CD14-positive monocyte (primary cell): ENCODE data around the gene DGKB. TPM values are rescaled to one million over a fixed set of nuclear protein-coding genes. Genes with fewer than 3 reads are reported as not detected.

ENCODE experiments used
- DNase-seq, 3 donors: peaks; one replicate each; pipeline ENCODE4 v3.0.0-alpha.2; 2011 to 2022
- H2AFZ ChIP-seq: 2 replicates; pipeline ENCODE4 v1.6.0; 2012; ENCODE audit warnings: mild to moderate bottlenecking, low read depth, low read length, inconsistent platforms; ENCODE audit not compliant: insufficient read depth, poor library complexity, severe bottlenecking
- H3K27ac ChIP-seq, 2 donors: 1 replicate in 1 of 2; 2 replicates in 1 of 2; pipeline ENCODE4 v1.5.1; 2012 to 2013; ENCODE audit warnings: low read length in 2 of 2, control low read depth in 1 of 2, inconsistent platforms in 1 of 2, low read depth in 1 of 2, mild to moderate bottlenecking in 1 of 2
- H3K27me3 ChIP-seq, 2 donors: one replicate each; pipeline versions ENCODE4 v1.6.0 to v1.6.1; 2011 to 2013; ENCODE audit warnings: low read length in 2 of 2; ENCODE audit not compliant: control insufficient read depth in 2 of 2, insufficient read depth in 2 of 2
- H3K36me3 ChIP-seq, 2 donors: replicated peaks in 1 of 2; 1 replicate in 1 of 2; 2 replicates in 1 of 2; pipeline versions ENCODE4 v1.5.1 to v1.6.1; 2012 to 2013; ENCODE audit warnings: low read length in 2 of 2, control low read depth in 1 of 2, inconsistent platforms in 1 of 2, mild to moderate bottlenecking in 1 of 2; ENCODE audit not compliant: insufficient read depth in 2 of 2, control insufficient read depth in 1 of 2
- H3K4me1 ChIP-seq, 2 donors: 1 replicate in 1 of 2; 2 replicates in 1 of 2; pipeline versions ENCODE4 v1.5.1 to v1.6.1; 2012 to 2013; ENCODE audit warnings: low read length in 2 of 2, control low read depth in 1 of 2, inconsistent platforms in 1 of 2, mild to moderate bottlenecking in 1 of 2, moderate library complexity in 1 of 2; ENCODE audit not compliant: insufficient read depth in 2 of 2, control insufficient read depth in 1 of 2
- H3K4me2 ChIP-seq: replicated peaks from 2 replicates; pipeline ENCODE3; 2012; ENCODE audit warnings: low read length, moderate library complexity, mild to moderate bottlenecking; ENCODE audit not compliant: poor library complexity, severe bottlenecking; ENCODE audit errors: extremely low read depth
- H3K4me3 ChIP-seq, 3 experiments: fragments of 200-600 bp in 1 of 3; sonication (generic) in 1 of 3; replicated peaks in 1 of 3; 1 replicate in 2 of 3; 2 replicates in 1 of 3; pipeline ENCODE4 v1.5.1; 2011 to 2013; ENCODE audit warnings: low read length in 3 of 3, mild to moderate bottlenecking in 3 of 3, control low read depth in 2 of 3, low read depth in 2 of 3, inconsistent platforms in 1 of 3, moderate library complexity in 1 of 3
- H3K79me2 ChIP-seq: 2 replicates; pipeline ENCODE4 v1.6.0; 2012; ENCODE audit warnings: mild to moderate bottlenecking, control low read depth, inconsistent platforms, low read length, moderate library complexity; ENCODE audit not compliant: insufficient read depth
- H3K9ac ChIP-seq: 2 replicates; pipeline ENCODE4 v1.6.0; 2017; ENCODE audit warnings: low read length, mild to moderate bottlenecking; ENCODE audit not compliant: insufficient read depth, poor library complexity, severe bottlenecking
- H3K9me3 ChIP-seq, 2 donors: replicated peaks in 1 of 2; 1 replicate in 1 of 2; 2 replicates in 1 of 2; pipeline versions ENCODE4 v1.5.1 to v1.6.1; 2012 to 2013; ENCODE audit warnings: low read length in 2 of 2, control low read depth in 1 of 2; ENCODE audit not compliant: control insufficient read depth in 1 of 2, insufficient read depth in 1 of 2
- H4K20me1 ChIP-seq: 2 replicates; pipeline ENCODE4 v1.6.0; 2012; ENCODE audit warnings: mild to moderate bottlenecking, low read length, control low read depth, moderate library complexity; ENCODE audit not compliant: insufficient read depth
- H3K27ac Mint-ChIP-seq, 7 donors: one replicate each; pipeline ENCODE4 v1.8.0; 2020; ENCODE audit warnings: mild to moderate bottlenecking in 7 of 7, mixed read lengths in 7 of 7, moderate library complexity in 6 of 7, inconsistent platforms in 2 of 7
- H3K27me3 Mint-ChIP-seq, 3 donors: one replicate each; pipeline ENCODE4 v1.8.0; 2021 to 2022; ENCODE audit warnings: low read depth in 3 of 3, mild to moderate bottlenecking in 3 of 3, mixed read lengths in 3 of 3, moderate library complexity in 3 of 3, inconsistent platforms in 1 of 3
- H3K36me3 Mint-ChIP-seq, 2 donors: one replicate each; pipeline ENCODE4 v1.8.0; 2020; ENCODE audit warnings: mixed read lengths in 2 of 2, inconsistent platforms in 1 of 2, mild to moderate bottlenecking in 1 of 2
- H3K4me1 Mint-ChIP-seq: one replicate; pipeline ENCODE4 v1.8.0; 2020; ENCODE audit warnings: mild to moderate bottlenecking, mixed read lengths
- H3K4me3 Mint-ChIP-seq, 2 donors: one replicate each; pipeline ENCODE4 v1.8.0; 2020; ENCODE audit warnings: mild to moderate bottlenecking in 2 of 2, mixed read lengths in 2 of 2, moderate library complexity in 1 of 2
- H3K9me3 Mint-ChIP-seq, 7 donors: one replicate each; pipeline ENCODE4 v1.8.0; 2020 to 2022; ENCODE audit warnings: mixed read lengths in 7 of 7, mild to moderate bottlenecking in 6 of 7, moderate library complexity in 6 of 7, inconsistent platforms in 2 of 7
- intact Hi-C, 2 donors: fragments of 100-400 bp; cut with micrococcal nuclease; formaldehyde crosslinking; loops; one replicate each; pipeline versions ENCODE4 v1.15.0 to v1.15.1; 2023
- polyA plus RNA-seq, 3 donors: library from polyadenylated mRNA; depleted of rRNA in 1 of 3; unstranded in 2 of 3; stranded (reverse) in 1 of 3; fragments of 300-500 nt in 2 of 3; fragments of >200 nt in 1 of 3; fragmentation: Illumina TruSeq in 2 of 3; gene quantifications; 1 replicate in 2 of 3; 2 replicates in 1 of 3; pipeline ENCODE4 v1.2.3, GENCODE V29; 2012 to 2021
- TF ChIP-seq, protein P1 (sequence below): fragments of 200-600 bp; IDR thresholded peaks from one replicate; pipeline ENCODE4 v1.8.0; 2022; ENCODE audit warnings: antibody characterized with exemption, mild to moderate bottlenecking

DGKB gene
- polyA plus RNA-seq, 3 donors, result not detected

DNA sequence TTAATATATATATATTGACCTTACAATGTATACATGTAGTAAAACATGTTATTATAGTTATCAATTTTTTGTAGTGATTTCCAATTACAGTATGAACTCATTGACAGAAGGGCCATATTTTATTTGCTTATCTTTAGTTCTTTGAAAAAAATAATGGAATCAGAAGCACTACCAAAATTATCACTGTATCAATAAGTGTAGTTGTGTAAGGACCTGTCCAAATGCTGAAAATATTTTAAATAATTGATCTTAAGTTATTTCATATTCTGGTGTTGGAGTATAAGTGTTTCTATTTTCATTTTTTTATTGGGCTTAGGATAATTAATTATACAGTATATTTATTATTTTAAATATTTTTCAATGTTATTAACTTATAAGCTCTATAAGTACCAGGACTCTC, 8.5 kb upstream of the DGKB start:
- no peak overlapping the region for H3K4me3 Mint-ChIP-seq
- Histone ChIP-seq H3K4me3 (no peak overlapping the region), H3K9me3 (no peaks in the 10 kb centered on the region), H3K9ac (no peak overlapping the region), H3K4me2 (no peak overlapping the region), H3K27ac (no peak overlapping the region), H3K36me3 (no peaks in the 10 kb centered on the region), H3K79me2 (no peaks in the 10 kb centered on the region), H3K4me1 (no peaks in the 10 kb centered on the region), H4K20me1 (no peaks in the 10 kb centered on the region), H2AFZ (no peak overlapping the region), H3K27me3 (no peaks in the 10 kb centered on the region)
- no peak overlapping the region for H3K27ac Mint-ChIP-seq
- TF ChIP-seq, protein P1, sequence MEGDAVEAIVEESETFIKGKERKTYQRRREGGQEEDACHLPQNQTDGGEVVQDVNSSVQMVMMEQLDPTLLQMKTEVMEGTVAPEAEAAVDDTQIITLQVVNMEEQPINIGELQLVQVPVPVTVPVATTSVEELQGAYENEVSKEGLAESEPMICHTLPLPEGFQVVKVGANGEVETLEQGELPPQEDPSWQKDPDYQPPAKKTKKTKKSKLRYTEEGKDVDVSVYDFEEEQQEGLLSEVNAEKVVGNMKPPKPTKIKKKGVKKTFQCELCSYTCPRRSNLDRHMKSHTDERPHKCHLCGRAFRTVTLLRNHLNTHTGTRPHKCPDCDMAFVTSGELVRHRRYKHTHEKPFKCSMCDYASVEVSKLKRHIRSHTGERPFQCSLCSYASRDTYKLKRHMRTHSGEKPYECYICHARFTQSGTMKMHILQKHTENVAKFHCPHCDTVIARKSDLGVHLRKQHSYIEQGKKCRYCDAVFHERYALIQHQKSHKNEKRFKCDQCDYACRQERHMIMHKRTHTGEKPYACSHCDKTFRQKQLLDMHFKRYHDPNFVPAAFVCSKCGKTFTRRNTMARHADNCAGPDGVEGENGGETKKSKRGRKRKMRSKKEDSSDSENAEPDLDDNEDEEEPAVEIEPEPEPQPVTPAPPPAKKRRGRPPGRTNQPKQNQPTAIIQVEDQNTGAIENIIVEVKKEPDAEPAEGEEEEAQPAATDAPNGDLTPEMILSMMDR, result no peak
- H3K4me1 Mint-ChIP-seq, result no peaks in the 10 kb centered on the region
- H3K36me3 Mint-ChIP-seq, result no peaks in the 10 kb centered on the region
- H3K9me3 Mint-ChIP-seq, result peaks cover 0 to 8% (median 6%) of the 10 kb centered on the region in 7 donors
- intact Hi-C loops, result no loop called here
- DNase-seq, result no peak
- H3K27me3 Mint-ChIP-seq, result no peaks in the 10 kb centered on the region

DNA sequence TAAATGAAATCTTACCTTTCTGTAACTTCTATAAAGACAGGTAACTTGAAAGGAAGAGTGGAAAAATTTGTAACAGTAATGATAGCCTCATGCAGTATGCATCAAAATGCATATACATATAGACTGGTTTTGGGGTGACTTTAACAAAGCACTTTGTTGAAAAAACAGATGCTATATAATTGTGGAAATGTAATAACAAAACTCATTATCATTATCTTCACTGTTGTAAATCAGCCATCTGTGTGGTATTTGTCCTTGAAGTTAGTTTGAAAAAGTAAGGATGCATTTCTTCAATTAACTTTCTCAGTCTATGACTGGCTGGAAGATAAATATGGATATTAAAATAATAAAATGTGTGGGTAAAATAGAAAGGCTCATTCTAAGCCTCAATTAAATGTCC, 6.1 kb upstream of the DGKB start:
- Histone ChIP-seq H4K20me1 (no peaks in the 10 kb centered on the region), H3K4me3 (no peak overlapping the region), H3K9me3 (no peaks in the 10 kb centered on the region), H3K4me2 (no peak overlapping the region), H3K79me2 (no peaks in the 10 kb centered on the region), H3K27me3 (no peaks in the 10 kb centered on the region), H3K27ac (no peak overlapping the region), H3K4me1 (no peaks in the 10 kb centered on the region), H3K36me3 (no peaks in the 10 kb centered on the region), H3K9ac (no peak overlapping the region), H2AFZ (no peak overlapping the region)
- no peak for DNase-seq
- no peaks in the 10 kb centered on the region for H3K27me3 Mint-ChIP-seq
- H3K27ac Mint-ChIP-seq, result no peak overlapping the region
- TF ChIP-seq, protein P1, result no peak
- no peak overlapping the region for H3K4me3 Mint-ChIP-seq
- peaks cover 0 to 6% (median 4%) of the 10 kb centered on the region in 7 donors for H3K9me3 Mint-ChIP-seq
- H3K4me1 Mint-ChIP-seq, result no peaks in the 10 kb centered on the region
- no peaks in the 10 kb centered on the region for H3K36me3 Mint-ChIP-seq
- intact Hi-C loops, result no loop called here
